Measurements from ENCODE around the gene NINL.

Gene NINL

GRCh38 chr20:25459111-25459830 is 126.1 kb downstream of the NINL start:
- TF ChIP-seq POLR2AphosphoS5 (IDR thresholded peaks at IDR 0.05; ENCODE audit: low read depth) (no peak), CTCF (IDR thresholded peaks at IDR 0.05; ENCODE audit: insufficient read depth, low read length) (no peak), REST (IDR thresholded peaks at IDR 0.05; ENCODE audit: insufficient replicate concordance, low read depth) (no peak), GABPA (IDR thresholded peaks at IDR 0.05; ENCODE audit: low read depth) (no peak), SPI1 (IDR thresholded peaks at IDR 0.05; ENCODE audit: borderline replicate concordance, low read depth) (no peak)
- H3K27me3 ChIP-seq (ENCODE audit: insufficient read depth, poor library complexity, severe bottlenecking): peaks cover 5% of the 10 kb centered on the region

GRCh38 chr20:25457886-25458680 is 127.2 kb downstream of the NINL start:
- Histone ChIP-seq H3K27ac (replicated peaks) (no peak overlapping the region), H3K27me3 (ENCODE audit: insufficient read depth, poor library complexity, severe bottlenecking) (peaks cover 3% of the 10 kb centered on the region), H3K4me3 (replicated peaks; ENCODE audit: insufficient read depth, low read length) (no peak overlapping the region)
- no peak for DNase-seq (ENCODE audit: low read depth in 1 of 2, low spot score in 1 of 2)
- TF ChIP-seq GABPA (IDR thresholded peaks at IDR 0.05; ENCODE audit: low read depth): no peak
- TF ChIP-seq CTCF (IDR thresholded peaks at IDR 0.05; ENCODE audit: insufficient read depth, low read length): no peak
- no peak for TF ChIP-seq SPI1 (IDR thresholded peaks at IDR 0.05; ENCODE audit: borderline replicate concordance, low read depth)
- TF ChIP-seq REST (IDR thresholded peaks at IDR 0.05; ENCODE audit: insufficient replicate concordance, low read depth): no peak
- TF ChIP-seq POLR2AphosphoS5 (IDR thresholded peaks at IDR 0.05; ENCODE audit: low read depth): no peak

More at GRCh38 chr20:25459111-25459830, 126.1 kb downstream of the NINL start:
- DNase-seq (ENCODE audit: low read depth in 1 of 2, low spot score in 1 of 2): no peak
- no peak overlapping the region for H3K27ac ChIP-seq (replicated peaks)
- no peak overlapping the region for H3K4me3 ChIP-seq (replicated peaks; ENCODE audit: insufficient read depth, low read length)

- Histone ChIP-seq H3K4me3 (replicated peaks; ENCODE audit: insufficient read depth, low read length) (no peak overlapping the region), H3K27ac (replicated peaks) (no peak overlapping the region), H3K27me3 (ENCODE audit: insufficient read depth, poor library complexity, severe bottlenecking) (no peaks in the 10 kb centered on the region)
- TF ChIP-seq SPI1 (IDR thresholded peaks at IDR 0.05; ENCODE audit: borderline replicate concordance, low read depth) (no peak), POLR2AphosphoS5 (IDR thresholded peaks at IDR 0.05; ENCODE audit: low read depth) (no peak), CTCF (IDR thresholded peaks at IDR 0.05; ENCODE audit: insufficient read depth, low read length) (no peak), GABPA (IDR thresholded peaks at IDR 0.05; ENCODE audit: low read depth) (no peak), REST (IDR thresholded peaks at IDR 0.05; ENCODE audit: insufficient replicate concordance, low read depth) (no peak)
- DNase-seq (ENCODE audit: low read depth in 1 of 2, low spot score in 1 of 2): no peak
Measured at GRCh38 chr20:25454153-25454900, 131.0 kb downstream of the NINL start.

All from HL-60 (cell line).